H9 (cell line): Measurements from ENCODE around the gene SOX18. TPM values are rescaled to one million over a fixed set of nuclear protein-coding genes. Genes with fewer than 3 reads are reported as not detected.

Experiments used
- DNase-seq: peaks from one replicate; pipeline ENCODE4 v3.0.0-alpha.2; 2017
- H2AFZ ChIP-seq: one replicate; pipeline ENCODE4 v1.6.1; 2013; ENCODE audit warnings: mild to moderate bottlenecking, low read length, control low read depth, moderate library complexity
- H2AK5ac ChIP-seq: 2 replicates; pipeline ENCODE4 v1.6.1; 2013; ENCODE audit warnings: low read length, control low read depth, mixed read lengths; ENCODE audit not compliant: insufficient read length
- H2BK120ac ChIP-seq: one replicate; pipeline ENCODE4 v1.6.1; 2013; ENCODE audit warnings: low read depth, mild to moderate bottlenecking, low read length, control low read depth, inconsistent platforms; ENCODE audit not compliant: poor library complexity, severe bottlenecking
- H2BK12ac ChIP-seq: 2 replicates; pipeline ENCODE4 v1.6.1; 2013; ENCODE audit warnings: low read length, control low read depth, mixed read lengths, low read depth; ENCODE audit not compliant: insufficient read length
- H2BK15ac ChIP-seq: 2 replicates; pipeline ENCODE4 v1.6.1; 2013; ENCODE audit warnings: low read depth, low read length, control low read depth
- H2BK20ac ChIP-seq: one replicate; pipeline ENCODE4 v1.6.1; 2013; ENCODE audit warnings: low read depth, mild to moderate bottlenecking, low read length, control low read depth, inconsistent platforms; ENCODE audit not compliant: poor library complexity, severe bottlenecking
- H2BK5ac ChIP-seq: 2 replicates; pipeline ENCODE4 v1.6.1; 2013; ENCODE audit warnings: low read length, control low read depth, mixed read lengths; ENCODE audit not compliant: insufficient read length
- H3K14ac ChIP-seq: 2 replicates; pipeline ENCODE4 v1.6.1; 2013; ENCODE audit warnings: low read length, control low read depth; ENCODE audit not compliant: insufficient read depth
- H3K18ac ChIP-seq: 2 replicates; pipeline ENCODE4 v1.6.1; 2013; ENCODE audit warnings: low read depth, mild to moderate bottlenecking, mixed read lengths, low read length, control low read depth; ENCODE audit not compliant: insufficient read length
- H3K23ac ChIP-seq: 2 replicates; pipeline ENCODE4 v1.6.1; 2013; ENCODE audit warnings: low read length, control low read depth, mixed read lengths, low read depth; ENCODE audit not compliant: insufficient read length
- H3K23me2 ChIP-seq: 2 replicates; pipeline ENCODE4 v1.6.1; 2013; ENCODE audit warnings: low read depth, mild to moderate bottlenecking, mixed read lengths, low read length, control low read depth; ENCODE audit not compliant: insufficient read length, poor library complexity, severe bottlenecking
- H3K27ac ChIP-seq: 2 replicates; pipeline ENCODE4 v1.5.1; 2013; ENCODE audit warnings: low read length, control low read depth, mixed read lengths, low read depth; ENCODE audit not compliant: insufficient read length
- H3K27me3 ChIP-seq: 2 replicates; pipeline ENCODE4 v1.6.1; 2013; ENCODE audit warnings: low read length, control low read depth, inconsistent platforms; ENCODE audit not compliant: insufficient read depth
- H3K4ac ChIP-seq: 2 replicates; pipeline ENCODE4 v1.6.1; 2013; ENCODE audit warnings: low read depth, mild to moderate bottlenecking, control low read depth, inconsistent platforms, low read length, moderate library complexity
- H3K4me1 ChIP-seq: 2 replicates; pipeline ENCODE4 v1.6.1; 2013; ENCODE audit warnings: low read length, control low read depth, inconsistent platforms; ENCODE audit not compliant: insufficient read depth
- H3K4me2 ChIP-seq: 2 replicates; pipeline ENCODE4 v1.6.1; 2013; ENCODE audit warnings: low read length, control low read depth, mixed read lengths; ENCODE audit not compliant: insufficient read length, insufficient read depth
- H3K56ac ChIP-seq: 2 replicates; pipeline ENCODE4 v1.6.1; 2013; ENCODE audit warnings: low read depth, mild to moderate bottlenecking, mixed read lengths, low read length, control low read depth; ENCODE audit not compliant: insufficient read length
- H3K79me1 ChIP-seq: 2 replicates; pipeline ENCODE4 v1.6.1; 2013; ENCODE audit warnings: low read depth, mild to moderate bottlenecking, moderate library complexity, low read length, control low read depth, inconsistent platforms; ENCODE audit not compliant: insufficient read depth, poor library complexity, severe bottlenecking
- H3K79me2 ChIP-seq: 2 replicates; pipeline ENCODE4 v1.6.1; 2013; ENCODE audit warnings: low read length, control low read depth, inconsistent platforms; ENCODE audit not compliant: insufficient read depth
- H3K9ac ChIP-seq: 2 replicates; pipeline ENCODE4 v1.6.1; 2013; ENCODE audit warnings: low read length, control low read depth, mixed read lengths; ENCODE audit not compliant: insufficient read length; ENCODE audit errors: extremely low read depth
- H3K9me3 ChIP-seq: one replicate; pipeline ENCODE4 v1.6.1; 2013; ENCODE audit warnings: low read depth, low read length, inconsistent platforms; ENCODE audit not compliant: control insufficient read depth
- H3T11ph ChIP-seq: one replicate; pipeline ENCODE4 v1.6.1; 2013; ENCODE audit warnings: mild to moderate bottlenecking, low read length, control low read depth, inconsistent platforms
- H4K20me1 ChIP-seq: one replicate; pipeline ENCODE4 v1.6.1; 2013; ENCODE audit not compliant: control insufficient read depth, insufficient read length, insufficient read depth
- H4K5ac ChIP-seq: 2 replicates; pipeline ENCODE4 v1.6.1; 2013; ENCODE audit warnings: low read depth, mild to moderate bottlenecking, mixed read lengths, low read length, control low read depth; ENCODE audit not compliant: insufficient read length
- H4K8ac ChIP-seq: replicated peaks from 2 replicates; pipeline ENCODE4 v1.6.1; 2013; ENCODE audit warnings: low read length, control low read depth, mixed read lengths, low read depth; ENCODE audit not compliant: insufficient read length
- H4K91ac ChIP-seq: 2 replicates; pipeline ENCODE4 v1.6.1; 2013; ENCODE audit warnings: low read depth, mild to moderate bottlenecking, moderate library complexity, mixed read lengths, low read length, control low read depth; ENCODE audit not compliant: insufficient read length
- H3K27ac Mint-ChIP-seq, 3 experiments: 2 replicates in 2 of 3; 3 replicates in 1 of 3; pipeline ENCODE4 v1.8.0; 2020 to 2021; ENCODE audit warnings: mixed read lengths in 3 of 3, mild to moderate bottlenecking in 1 of 3, moderate library complexity in 1 of 3
- H3K27me3 Mint-ChIP-seq: 2 replicates; pipeline ENCODE4 v1.8.0; 2021; ENCODE audit warnings: low read depth, mild to moderate bottlenecking, moderate library complexity, mixed read lengths
- H3K36me3 Mint-ChIP-seq, 3 experiments: 2 replicates in 2 of 3; 3 replicates in 1 of 3; pipeline ENCODE4 v1.8.0; 2020 to 2021; ENCODE audit warnings: low read depth in 3 of 3, mixed read lengths in 3 of 3; ENCODE audit not compliant: insufficient read depth in 1 of 3
- H3K4me1 Mint-ChIP-seq, 2 experiments: 2 replicates each; pipeline ENCODE4 v1.8.0; 2020; ENCODE audit warnings: mixed read lengths in 2 of 2
- H3K4me3 Mint-ChIP-seq, 2 experiments: 2 replicates in 1 of 2; 3 replicates in 1 of 2; pipeline ENCODE4 v1.8.0; 2020 to 2021; ENCODE audit warnings: mild to moderate bottlenecking in 2 of 2, mixed read lengths in 2 of 2, moderate library complexity in 1 of 2
- H3K9me3 Mint-ChIP-seq, 2 experiments: 2 replicates in 1 of 2; 3 replicates in 1 of 2; pipeline ENCODE4 v1.8.0; 2020; ENCODE audit warnings: mild to moderate bottlenecking in 2 of 2, mixed read lengths in 2 of 2, moderate library complexity in 1 of 2
- CTCF ChIP-seq: fragments of 200-600 bp; sonication (generic); conservative IDR thresholded peaks from 3 replicates; pipeline ENCODE4 v1.8.0; 2021; ENCODE audit warnings: antibody characterized with exemption, mild to moderate bottlenecking
- WGBS: extraction: QIAGEN DNeasy Blood & Tissue Kit; methylation state at CpG from one replicate; pipeline ENCODE4 v1.1.7; 2013; ENCODE audit warnings: missing lambda C conversion rate, low lambda C conversion rate, mixed read lengths; ENCODE audit not compliant: insufficient read length; ENCODE audit errors: extremely low coverage; 5-methylcytosine and 5-hydroxymethylcytosine counted together
- total RNA-seq: library from RNA; stranded (reverse); gene quantifications from 2 replicates; pipeline ENCODE4 v1.2.1, GENCODE V29; 2021

The SOX18 gene
- total RNA-seq, 1 experiment from 2014 or later, result 2.0 TPM

- Mint-ChIP-seq H3K36me3 (peaks cover 25 to 68% (median 68%) of the 10 kb centered on the region in 3 experiments), H3K9me3 (peaks cover 4 to 5% of the 10 kb centered on the region in 2 experiments; a peak in 2 of 5 replicates), H3K4me1 (no peaks in the 10 kb centered on the region), H3K27ac (no peak overlapping the region), H3K27me3 (no peaks in the 10 kb centered on the region), H3K4me3 (no peak overlapping the region)
- no peak overlapping the region for H2AFZ ChIP-seq
- no peak overlapping the region for H4K91ac ChIP-seq
- H3K79me2 ChIP-seq, result no peaks in the 10 kb centered on the region
- peaks cover 4% of the 10 kb centered on the region for H3K79me1 ChIP-seq
- no peak overlapping the region for H4K8ac ChIP-seq
- no peaks in the 10 kb centered on the region for H4K20me1 ChIP-seq
- no peak overlapping the region for H3K4me2 ChIP-seq
- no peak overlapping the region for H3T11ph ChIP-seq
- no peak overlapping the region for H3K4ac ChIP-seq
- WGBS, result no CpG with 5 or more reads among the region's 8 CpGs
- H3K23ac ChIP-seq, result no peak overlapping the region
- H3K23me2 ChIP-seq, result no peaks in the 10 kb centered on the region
- no peak overlapping the region for H3K56ac ChIP-seq
- no peaks in the 10 kb centered on the region for H3K27me3 ChIP-seq
- no peak overlapping the region for H2BK20ac ChIP-seq
- H2BK12ac ChIP-seq, result no peak overlapping the region
- no peak overlapping the region for H3K27ac ChIP-seq
- no peak overlapping the region for H2BK15ac ChIP-seq
- no peak overlapping the region for H3K9ac ChIP-seq
- H4K5ac ChIP-seq, result no peak overlapping the region
- DNase-seq, result no peak
- H3K4me1 ChIP-seq, result no peaks in the 10 kb centered on the region
- no peaks in the 10 kb centered on the region for H3K9me3 ChIP-seq
- no peak for TF ChIP-seq CTCF
- H3K14ac ChIP-seq, result no peak overlapping the region
- H3K18ac ChIP-seq, result no peak overlapping the region
- no peak overlapping the region for H2AK5ac ChIP-seq
- no peak overlapping the region for H2BK120ac ChIP-seq
- H2BK5ac ChIP-seq, result no peak overlapping the region
These were observed 38.7 kb downstream of the SOX18 start for GRCh38 chr20:64010711-64011237.
